PC-9 (cell line): ENCODE results near the gene NLRX1. TPM values are rescaled to one million over a fixed set of nuclear protein-coding genes. Genes with fewer than 3 reads are reported as not detected.
A peak's percentile ranks its signal among the peaks of the same experiment; 100 is the strongest.

ENCODE experiments used
- BruUV-seq: library from RNA; stranded (reverse); fragments of 400-500 nt; replicated peaks from 2 replicates; lab custom pipeline; 2021; lab: Mats Ljungman, UMichigan
- CTCF ChIA-PET: fragments of 300-600 bp; sonication (Branson Sonifier 250); formaldehyde crosslinking; loops from one replicate; lab custom pipeline; 2022; ENCODE audit warnings: antibody characterized with exemption; lab: Charles Lee
- POLR2A ChIA-PET: fragments of 300-600 bp; sonication (Branson Sonifier 250); formaldehyde crosslinking; loops from one replicate; lab custom pipeline; 2022; ENCODE audit warnings: antibody characterized with exemption; ENCODE audit not compliant: unreplicated experiment; lab: Charles Lee
- DNase-seq, 2 experiments: peaks; one replicate each; pipeline versions ENCODE4 v3.0.0 to v3.0.0-alpha.2; 2015 to 2022; ENCODE audit warnings: mixed read lengths in 1 of 2
- H2AFZ ChIP-seq: fragments of 200-600 bp; sonication (generic); 2 replicates; pipeline ENCODE4 v1.8.1; 2017; ENCODE audit warnings: antibody characterized with exemption
- H3F3A ChIP-seq: fragments of 200-600 bp; sonication (generic); 2 replicates; pipeline ENCODE4 v1.8.1; 2017; ENCODE audit warnings: antibody characterized with exemption, mild to moderate bottlenecking, low read depth; ENCODE audit not compliant: insufficient read depth
- H3K27ac ChIP-seq: fragments of 200-600 bp; sonication (generic); 2 replicates; pipeline ENCODE4 v1.6.1; 2016; ENCODE audit warnings: mixed run types
- H3K27me3 ChIP-seq: fragments of 200-600 bp; sonication (generic); 2 replicates; pipeline ENCODE4 v1.6.1; 2016; ENCODE audit warnings: low read depth, mixed run types; ENCODE audit not compliant: insufficient read depth
- H3K36me3 ChIP-seq: fragments of 200-600 bp; sonication (generic); 2 replicates; pipeline ENCODE4 v1.6.1; 2016; ENCODE audit warnings: low read depth, mixed run types
- H3K4me1 ChIP-seq: fragments of 200-600 bp; sonication (generic); replicated peaks from 2 replicates; pipeline ENCODE4 v1.6.1; 2016; ENCODE audit warnings: mixed run types; ENCODE audit not compliant: insufficient read depth
- H3K4me2 ChIP-seq: fragments of 200-600 bp; sonication (generic); 2 replicates; pipeline ENCODE4 v1.6.1; 2017; ENCODE audit warnings: mixed run types
- H3K4me3 ChIP-seq: fragments of 200-600 bp; sonication (generic); 2 replicates; pipeline ENCODE4 v1.6.1; 2016; ENCODE audit warnings: mixed run types
- H3K79me2 ChIP-seq: fragments of 200-600 bp; sonication (generic); 2 replicates; pipeline ENCODE4 v1.6.1; 2017; ENCODE audit warnings: low read depth, mixed run types
- H3K9me2 ChIP-seq: fragments of 200-600 bp; sonication (generic); 2 replicates; pipeline ENCODE4 v1.8.1; 2017; ENCODE audit warnings: mild to moderate bottlenecking; ENCODE audit not compliant: insufficient read depth
- H3K9me3 ChIP-seq: fragments of 200-600 bp; sonication (generic); 2 replicates; pipeline ENCODE4 v1.8.1; 2016; ENCODE audit warnings: low read depth; ENCODE audit not compliant: insufficient read depth
- H4K20me1 ChIP-seq: fragments of 200-600 bp; sonication (generic); 2 replicates; pipeline ENCODE4 v1.8.1; 2017; ENCODE audit not compliant: insufficient read depth
- EZH2 ChIP-seq: fragments of 200-600 bp; sonication (generic); IDR thresholded peaks from 2 replicates; pipeline ENCODE4 v1.8.0; 2017; ENCODE audit warnings: antibody characterized with exemption, low read depth
- intact Hi-C: fragments of 100-400 bp; cut with micrococcal nuclease; formaldehyde crosslinking; loops from one replicate; pipeline ENCODE4 v1.10.0; 2022; ENCODE audit not compliant: unreplicated experiment
- total RNA-seq: library from RNA; stranded (reverse); gene quantifications from 2 replicates; pipeline ENCODE4 v1.2.3, GENCODE V29; 2021
- TF ChIP-seq, protein P1 (sequence below): fragments of 200-600 bp; sonication (generic); conservative IDR thresholded peaks from 2 replicates; pipeline ENCODE4 v1.6.1; 2017; ENCODE audit warnings: mixed run types, antibody characterized with exemption, mild to moderate bottlenecking, moderate library complexity

Gene NLRX1
- total RNA-seq, 1 experiment from 2014 or later: 18.4 TPM

DNA sequence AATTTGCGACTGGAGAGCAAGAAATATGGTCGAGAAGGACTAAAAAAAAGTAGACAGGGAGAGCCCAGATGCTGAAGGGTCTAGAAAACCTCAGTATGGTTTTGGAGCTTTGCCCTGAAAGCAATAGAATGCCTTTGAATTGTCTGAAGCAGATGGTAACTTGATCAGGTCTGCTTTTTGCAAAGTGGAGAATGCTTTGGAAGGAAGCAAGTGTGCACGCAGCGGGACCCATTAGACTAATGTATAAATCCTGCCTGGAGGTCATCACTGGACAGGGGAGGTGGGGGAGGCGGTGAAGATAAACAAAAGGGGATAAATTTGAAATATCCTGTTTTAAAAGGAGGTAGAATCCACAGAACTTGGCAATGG, 47.9 kb upstream of the NLRX1 start:
- H3K4me2 ChIP-seq: peak overlapping the region; percentile 94
- peak overlapping the region; percentile 91 for H2AFZ ChIP-seq
- TF ChIP-seq, protein P1, sequence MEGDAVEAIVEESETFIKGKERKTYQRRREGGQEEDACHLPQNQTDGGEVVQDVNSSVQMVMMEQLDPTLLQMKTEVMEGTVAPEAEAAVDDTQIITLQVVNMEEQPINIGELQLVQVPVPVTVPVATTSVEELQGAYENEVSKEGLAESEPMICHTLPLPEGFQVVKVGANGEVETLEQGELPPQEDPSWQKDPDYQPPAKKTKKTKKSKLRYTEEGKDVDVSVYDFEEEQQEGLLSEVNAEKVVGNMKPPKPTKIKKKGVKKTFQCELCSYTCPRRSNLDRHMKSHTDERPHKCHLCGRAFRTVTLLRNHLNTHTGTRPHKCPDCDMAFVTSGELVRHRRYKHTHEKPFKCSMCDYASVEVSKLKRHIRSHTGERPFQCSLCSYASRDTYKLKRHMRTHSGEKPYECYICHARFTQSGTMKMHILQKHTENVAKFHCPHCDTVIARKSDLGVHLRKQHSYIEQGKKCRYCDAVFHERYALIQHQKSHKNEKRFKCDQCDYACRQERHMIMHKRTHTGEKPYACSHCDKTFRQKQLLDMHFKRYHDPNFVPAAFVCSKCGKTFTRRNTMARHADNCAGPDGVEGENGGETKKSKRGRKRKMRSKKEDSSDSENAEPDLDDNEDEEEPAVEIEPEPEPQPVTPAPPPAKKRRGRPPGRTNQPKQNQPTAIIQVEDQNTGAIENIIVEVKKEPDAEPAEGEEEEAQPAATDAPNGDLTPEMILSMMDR: no peak
- TF ChIP-seq EZH2: no peak
- no peaks in the 10 kb centered on the region for H3K9me3 ChIP-seq
- no peaks in the 10 kb centered on the region for H3K9me2 ChIP-seq
- H4K20me1 ChIP-seq: peaks cover 7% of the 10 kb centered on the region; the same call in 1 of the 2 replicates
- ChIA-PET POLR2A (interaction anchor here (0.7 kb wide), 1 partner anchor 64 kb away, joined by 3 read pairs; no protein-coding TSS in a partner anchor), CTCF (interaction anchor here (1.1 kb wide), 1 partner anchor 18 kb away, joined by 4 read pairs; the partner anchor contains the start of gene DPAGT1)
- H3K36me3 ChIP-seq: peaks cover 12% of the 10 kb centered on the region; the same call in 1 of the 2 replicates
- H3K27me3 ChIP-seq: no peaks in the 10 kb centered on the region
- peaks cover 18% of the 10 kb centered on the region for H3K4me1 ChIP-seq
- DNase-seq: no peak
- peak overlapping the region; percentile 75 for H3K4me3 ChIP-seq
- peak overlapping the region; percentile 10; the same call in 1 of the 2 replicates for H3K27ac ChIP-seq
- intact Hi-C loops: loop anchor here (2.0 kb wide), 1 partner anchor 14 kb away; the partner anchor contains the start of gene C2CD2L
- peaks cover 17% of the 10 kb centered on the region; the same call in 1 of the 2 replicates for H3F3A ChIP-seq
- peaks cover 29% of the 10 kb centered on the region for H3K79me2 ChIP-seq
- BruUV-seq: TSS peak; percentile 96

DNA sequence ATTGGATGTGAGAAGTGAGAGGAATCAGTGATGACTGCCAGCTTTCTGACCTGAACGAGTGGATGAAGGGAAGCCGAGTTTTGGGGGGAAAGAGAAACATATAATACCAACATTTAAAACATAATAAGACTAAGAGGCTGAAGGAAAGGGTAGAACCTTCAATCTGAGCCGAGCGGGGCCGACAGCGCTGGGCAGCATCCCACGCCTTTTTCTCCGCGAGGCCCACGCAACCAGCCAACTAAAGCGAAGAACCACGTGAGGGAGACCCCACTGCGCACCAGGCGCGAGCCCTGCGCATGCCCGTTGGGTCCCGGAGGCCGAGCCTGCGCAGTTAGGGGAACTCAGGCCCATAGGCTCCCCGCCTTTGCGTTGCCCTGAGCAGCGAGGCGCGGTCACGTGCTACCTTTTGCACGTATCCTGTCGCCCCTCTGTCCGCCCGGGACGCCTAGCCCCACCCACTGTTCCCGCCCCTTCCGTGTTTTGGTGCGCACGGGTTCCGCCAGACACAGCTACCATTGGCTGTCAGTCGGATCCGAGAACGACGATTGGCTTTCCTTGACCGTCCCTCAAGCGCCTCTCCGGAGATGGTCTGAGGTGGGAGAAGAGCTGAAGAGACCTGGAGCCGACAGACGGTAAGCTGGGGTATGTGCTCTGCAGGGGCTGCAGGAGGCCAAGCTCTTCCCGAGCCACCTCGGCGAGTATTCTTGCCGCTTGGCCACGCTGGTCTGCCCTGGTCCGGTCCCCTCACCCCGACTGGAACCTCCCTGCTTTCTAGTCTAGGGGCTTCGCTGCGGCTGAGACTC, 47.3 kb upstream of the NLRX1 start, which contains the start of gene HINFP:
Gene HINFP (plus strand): TSS at position 573 of the 803 bp plus-strand sequence. CDS start 5,365 bp downstream, outside the sequence.
- no TSS peak for BruUV-seq
- CTCF ChIA-PET: interaction anchor here (0.6 to 1.1 kb wide), 4 partner anchors 19 to 354 kb away, joined by 3 to 6 read pairs (median 4); partner anchors contain the start of gene DPAGT1
- no peaks in the 10 kb centered on the region for H3K9me3 ChIP-seq

More for the DNA sequence above, 47.3 kb upstream of the NLRX1 start, which contains the start of gene HINFP:
- peaks cover 7% of the 10 kb centered on the region; the same call in 1 of the 2 replicates for H4K20me1 ChIP-seq
- H3K27me3 ChIP-seq: no peaks in the 10 kb centered on the region
- H3K4me2 ChIP-seq: peak within 1 kb of the TSS; percentile 97
- peak within 1 kb of the TSS; percentile 92 for H2AFZ ChIP-seq
- H3F3A ChIP-seq: peaks cover 22% of the 10 kb centered on the region; the same call in 1 of the 2 replicates
- no peaks in the 10 kb centered on the region for H3K9me2 ChIP-seq
- peaks cover 12% of the 10 kb centered on the region; the same call in 1 of the 2 replicates for H3K36me3 ChIP-seq
- no peak for TF ChIP-seq EZH2
- TF ChIP-seq, protein P1: no peak
- peaks cover 18% of the 10 kb centered on the region for H3K4me1 ChIP-seq
- intact Hi-C loops: loop anchor here (2.0 kb wide), 1 partner anchor 14 kb away; the partner anchor contains the start of gene C2CD2L
- DNase-seq: peak; percentile 99
- POLR2A ChIA-PET: interaction anchor here (0.5 to 1.1 kb wide), 17 partner anchors 13 to 1970 kb away, joined by 3 to 8 read pairs (median 4); partner anchors contain the start of gene C2CD2L
- H3K4me3 ChIP-seq: peak within 1 kb of the TSS; percentile 75
- H3K27ac ChIP-seq: peak within 1 kb of the TSS; percentile 10; the same call in 1 of the 2 replicates
- peaks cover 29% of the 10 kb centered on the region for H3K79me2 ChIP-seq
